OCI-LY7 (cell line): Measurements from ENCODE around the gene CERS6. TPM values are rescaled to one million over a fixed set of nuclear protein-coding genes. Genes with fewer than 3 reads are reported as not detected.

ENCODE experiments used
- BruUV-seq: library from RNA; stranded (reverse); fragments of 400-500 nt; replicated peaks from 2 replicates; lab custom pipeline; 2021; lab: Mats Ljungman, UMichigan
- CTCF ChIA-PET: fragments of 300-600 bp; sonication (Branson Sonifier 250); formaldehyde crosslinking; loops from one replicate; lab custom pipeline; 2022; ENCODE audit warnings: antibody characterized with exemption; ENCODE audit not compliant: unreplicated experiment; lab: Charles Lee
- POLR2A ChIA-PET: fragments of 300-600 bp; sonication (Branson Sonifier 250); formaldehyde crosslinking; loops from one replicate; lab custom pipeline; 2022; ENCODE audit warnings: antibody characterized with exemption; lab: Charles Lee
- DNase-seq: peaks from one replicate; pipeline ENCODE4 v3.0.0-alpha.2; 2015; ENCODE audit warnings: low spot score
- H2AFZ ChIP-seq: fragments of 200-600 bp; sonication (generic), shearing (Covaris generic); 2 replicates; pipeline ENCODE4 v1.6.1; 2014; ENCODE audit warnings: mild to moderate bottlenecking, antibody characterized with exemption, low read length, moderate library complexity
- H3K27ac ChIP-seq: fragments of 200-600 bp; sonication (generic); 2 replicates; pipeline ENCODE4 v1.5.1; 2014; ENCODE audit warnings: mixed run types, low read depth, mild to moderate bottlenecking, moderate library complexity, low read length, inconsistent platforms; ENCODE audit not compliant: poor library complexity, severe bottlenecking
- H3K36me3 ChIP-seq: fragments of 200-600 bp; sonication (generic); 2 replicates; pipeline ENCODE4 v1.6.1; 2014; ENCODE audit warnings: mild to moderate bottlenecking, antibody characterized with exemption, low read length, moderate library complexity, mixed read lengths; ENCODE audit not compliant: insufficient read depth
- H3K4me1 ChIP-seq: fragments of 200-600 bp; sonication (generic); 2 replicates; pipeline ENCODE4 v1.5.1; 2014; ENCODE audit warnings: mild to moderate bottlenecking, low read length; ENCODE audit not compliant: insufficient read depth, poor library complexity, severe bottlenecking
- H3K4me2 ChIP-seq: fragments of 200-600 bp; sonication (generic); 2 replicates; pipeline ENCODE4 v1.6.1; 2014; ENCODE audit warnings: mild to moderate bottlenecking, low read length
- H3K4me3 ChIP-seq: fragments of 200-600 bp; sonication (generic); 2 replicates; pipeline ENCODE4 v1.5.1; 2014; ENCODE audit warnings: mild to moderate bottlenecking, low read depth, low read length; ENCODE audit not compliant: poor library complexity, severe bottlenecking
- H3K79me2 ChIP-seq: fragments of 200-600 bp; sonication (generic); 2 replicates; pipeline ENCODE4 v1.6.1; 2016; ENCODE audit warnings: low read depth, mild to moderate bottlenecking, low read length, moderate library complexity, mixed read lengths; ENCODE audit not compliant: insufficient read depth
- H3K9me2 ChIP-seq: fragments of 200-600 bp; sonication (generic); 2 replicates; pipeline ENCODE4 v1.6.1; 2016; ENCODE audit warnings: mild to moderate bottlenecking, low read length, mixed read lengths; ENCODE audit not compliant: insufficient read depth
- H3K9me3 ChIP-seq: fragments of 200-600 bp; sonication (generic); 2 replicates; pipeline ENCODE4 v1.6.1; 2014; ENCODE audit warnings: mild to moderate bottlenecking, mixed run types, low read length, mixed read lengths
- H4K20me1 ChIP-seq: fragments of 200-600 bp; sonication (generic); 2 replicates; pipeline ENCODE4 v1.6.1; 2014; ENCODE audit warnings: mild to moderate bottlenecking, antibody characterized with exemption, low read length, moderate library complexity, mixed read lengths; ENCODE audit not compliant: insufficient read depth
- EZH2phosphoT487 ChIP-seq: fragments of 200-600 bp; sonication (generic); IDR thresholded peaks from 2 replicates; pipeline ENCODE4 v1.6.1; 2018; ENCODE audit warnings: low read depth, borderline replicate concordance, mild to moderate bottlenecking, mixed run types, antibody characterized with exemption, low read length, moderate library complexity, mixed read lengths
- intact Hi-C: fragments of 100-400 bp; cut with micrococcal nuclease; formaldehyde crosslinking; loops from one replicate; pipeline ENCODE4 v1.10.0; 2022; ENCODE audit not compliant: unreplicated experiment
- total RNA-seq, 2 experiments: library from RNA; depleted of rRNA in 1 of 2; stranded (reverse); fragments of >200 nt in 1 of 2; shearing (Covaris generic) in 1 of 2; gene quantifications; 2 replicates each; pipeline ENCODE4 v1.2.3, GENCODE V29; 2014 to 2022
- TF ChIP-seq, protein P1 (sequence below): fragments of 200-600 bp; sonication (generic); conservative IDR thresholded peaks from 2 replicates; pipeline ENCODE4 v1.5.1; 2014; ENCODE audit warnings: mild to moderate bottlenecking, antibody characterized with exemption, low read length, moderate library complexity, mixed read lengths

CERS6 gene
- total RNA-seq, 2 experiments from 2014 or later: 0.04 TPM; not detected in 1

DNA sequence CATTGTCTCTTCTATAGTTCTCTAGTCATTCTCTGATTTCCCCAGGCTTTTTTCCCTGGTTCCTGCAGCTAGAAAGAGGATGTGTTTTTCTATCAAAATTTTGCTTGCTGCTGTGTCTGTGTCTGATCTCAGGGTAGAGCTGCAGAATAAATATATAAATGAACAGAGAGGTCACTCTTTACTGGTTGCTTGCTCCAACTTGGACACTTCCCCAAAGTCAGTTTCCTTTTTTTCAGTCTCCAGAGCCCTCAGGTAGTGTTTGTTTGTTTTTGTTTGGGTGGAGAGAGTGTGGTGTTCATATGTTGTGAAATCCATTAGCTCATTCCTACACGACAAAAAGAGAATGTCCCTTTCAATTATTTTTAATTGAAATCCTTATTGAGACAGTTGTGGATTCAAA, 85.8 kb downstream of the CERS6 start:
- no peaks in the 10 kb centered on the region for H3K9me3 ChIP-seq
- no peaks in the 10 kb centered on the region for H3K4me1 ChIP-seq
- H3K4me3 ChIP-seq: no peak overlapping the region
- intact Hi-C loops: no loop called here
- no peak for TF ChIP-seq EZH2phosphoT487
- TF ChIP-seq, protein P1, sequence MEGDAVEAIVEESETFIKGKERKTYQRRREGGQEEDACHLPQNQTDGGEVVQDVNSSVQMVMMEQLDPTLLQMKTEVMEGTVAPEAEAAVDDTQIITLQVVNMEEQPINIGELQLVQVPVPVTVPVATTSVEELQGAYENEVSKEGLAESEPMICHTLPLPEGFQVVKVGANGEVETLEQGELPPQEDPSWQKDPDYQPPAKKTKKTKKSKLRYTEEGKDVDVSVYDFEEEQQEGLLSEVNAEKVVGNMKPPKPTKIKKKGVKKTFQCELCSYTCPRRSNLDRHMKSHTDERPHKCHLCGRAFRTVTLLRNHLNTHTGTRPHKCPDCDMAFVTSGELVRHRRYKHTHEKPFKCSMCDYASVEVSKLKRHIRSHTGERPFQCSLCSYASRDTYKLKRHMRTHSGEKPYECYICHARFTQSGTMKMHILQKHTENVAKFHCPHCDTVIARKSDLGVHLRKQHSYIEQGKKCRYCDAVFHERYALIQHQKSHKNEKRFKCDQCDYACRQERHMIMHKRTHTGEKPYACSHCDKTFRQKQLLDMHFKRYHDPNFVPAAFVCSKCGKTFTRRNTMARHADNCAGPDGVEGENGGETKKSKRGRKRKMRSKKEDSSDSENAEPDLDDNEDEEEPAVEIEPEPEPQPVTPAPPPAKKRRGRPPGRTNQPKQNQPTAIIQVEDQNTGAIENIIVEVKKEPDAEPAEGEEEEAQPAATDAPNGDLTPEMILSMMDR: no peak
- ChIA-PET CTCF (no interaction called here), POLR2A (no interaction called here)
- no peaks in the 10 kb centered on the region for H3K36me3 ChIP-seq
- H3K4me2 ChIP-seq: no peak overlapping the region
- H3K79me2 ChIP-seq: no peaks in the 10 kb centered on the region
- no peaks in the 10 kb centered on the region for H3K9me2 ChIP-seq
- no peak overlapping the region for H2AFZ ChIP-seq
- H4K20me1 ChIP-seq: no peaks in the 10 kb centered on the region
- no peak overlapping the region for H3K27ac ChIP-seq
- no peak for DNase-seq
- no TSS peak for BruUV-seq

DNA sequence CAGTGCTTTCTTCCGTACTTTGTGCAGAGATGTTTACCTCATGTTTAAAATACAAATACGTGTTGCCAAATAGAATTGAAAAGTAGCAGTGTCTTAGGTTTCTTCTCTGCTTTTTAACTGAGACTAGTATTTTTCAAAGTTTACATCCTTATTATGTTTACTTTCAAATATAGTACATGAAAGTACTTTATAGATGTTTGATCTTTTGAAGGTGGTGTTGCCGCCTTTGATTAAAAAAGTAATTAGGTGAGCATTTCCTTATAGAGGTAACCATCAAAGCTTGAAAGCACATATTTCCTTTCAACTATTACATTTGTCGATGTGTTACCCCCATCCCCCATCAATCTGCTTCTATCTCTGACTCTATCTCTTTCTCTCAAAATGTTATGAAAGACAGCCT, 87.0 kb downstream of the CERS6 start:
- Histone ChIP-seq H3K36me3 (no peaks in the 10 kb centered on the region), H3K4me1 (no peaks in the 10 kb centered on the region), H3K9me2 (no peaks in the 10 kb centered on the region), H3K79me2 (no peaks in the 10 kb centered on the region), H3K4me3 (no peak overlapping the region), H2AFZ (no peak overlapping the region), H3K27ac (no peak overlapping the region), H3K9me3 (no peaks in the 10 kb centered on the region), H3K4me2 (no peak overlapping the region), H4K20me1 (no peaks in the 10 kb centered on the region)
- DNase-seq: no peak
- BruUV-seq: no TSS peak
- ChIA-PET POLR2A (no interaction called here), CTCF (no interaction called here)
- intact Hi-C loops: no loop called here
- no peak for TF ChIP-seq EZH2phosphoT487
- TF ChIP-seq, protein P1: no peak

DNA sequence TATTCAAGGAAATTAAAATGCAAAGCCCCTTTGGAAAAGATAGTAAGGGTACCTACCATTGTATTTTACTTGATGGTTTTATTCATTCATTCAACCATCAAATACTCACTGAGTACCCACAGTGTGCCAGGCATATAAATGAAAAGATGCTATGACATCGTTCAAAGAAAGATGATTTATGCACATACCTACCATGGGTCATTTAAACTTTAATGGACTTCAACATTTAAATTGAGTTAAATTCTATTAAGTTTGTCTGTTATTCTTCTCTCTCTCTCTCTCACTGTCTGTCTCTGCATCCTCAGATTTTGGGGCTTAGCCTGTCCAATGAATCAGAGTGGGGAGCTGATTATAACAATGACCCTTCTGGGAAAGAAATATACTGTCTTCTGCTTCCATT, 87.9 kb downstream of the CERS6 start:
- no peaks in the 10 kb centered on the region for H3K79me2 ChIP-seq
- H3K27ac ChIP-seq: no peak overlapping the region
- intact Hi-C loops: no loop called here
- no peaks in the 10 kb centered on the region for H4K20me1 ChIP-seq
- H3K4me1 ChIP-seq: no peaks in the 10 kb centered on the region
- no peak overlapping the region for H3K4me2 ChIP-seq
- H3K36me3 ChIP-seq: no peaks in the 10 kb centered on the region
- no peak overlapping the region for H2AFZ ChIP-seq
- no peak overlapping the region for H3K4me3 ChIP-seq
- ChIA-PET CTCF (no interaction called here), POLR2A (no interaction called here)
- no peak for DNase-seq
- H3K9me2 ChIP-seq: no peaks in the 10 kb centered on the region
- TF ChIP-seq, protein P1: no peak
- TF ChIP-seq EZH2phosphoT487: no peak
- BruUV-seq: no TSS peak
- H3K9me3 ChIP-seq: no peaks in the 10 kb centered on the region
